Caco-2 (cell line): ENCODE results near the gene FGFR3. TPM values are rescaled to one million over a fixed set of nuclear protein-coding genes. Genes with fewer than 3 reads are reported as not detected.

Experiments
- BruUV-seq: library from RNA; stranded (reverse); fragments of 400-500 nt; replicated peaks from 2 replicates; lab custom pipeline; 2021; lab: Mats Ljungman, UMichigan
- CTCF ChIA-PET: fragments of 300-600 bp; sonication (Branson Sonifier 250); formaldehyde crosslinking; loops from one replicate; lab custom pipeline; 2022; ENCODE audit warnings: antibody characterized with exemption; lab: Charles Lee
- POLR2A ChIA-PET: fragments of 300-600 bp; sonication (Branson Sonifier 250); formaldehyde crosslinking; loops from one replicate; lab custom pipeline; 2022; ENCODE audit warnings: antibody characterized with exemption; lab: Charles Lee
- DNase-seq, 2 experiments: peaks; one replicate each; pipeline versions ENCODE4 v3.0.0 to v3.0.0-alpha.2; 2020 to 2022
- H3K27me3 ChIP-seq: replicated peaks from 2 replicates; pipeline ENCODE4 v1.6.0; 2011; ENCODE audit warnings: low read length; ENCODE audit not compliant: control insufficient read depth, insufficient read depth
- H3K36me3 ChIP-seq: 2 replicates; pipeline ENCODE4 v1.5.1; 2011; ENCODE audit warnings: low read length; ENCODE audit not compliant: control insufficient read depth, insufficient read depth
- H3K4me1 ChIP-seq: fragments of 250-450 bp; sonication (Bioruptor Pico); 2 replicates; pipeline ENCODE4 v1.5.1; 2020; ENCODE audit warnings: mild to moderate bottlenecking
- H3K4me3 ChIP-seq: 2 replicates; pipeline ENCODE4 v1.5.1; 2011; ENCODE audit warnings: low read depth, mild to moderate bottlenecking, control low read depth, low read length
- H3K9me3 ChIP-seq: fragments of 250-450 bp; sonication (Bioruptor Pico); 2 replicates; pipeline ENCODE4 v1.5.1; 2020; ENCODE audit warnings: mild to moderate bottlenecking, moderate library complexity
- H3K27ac Mint-ChIP-seq: one replicate; pipeline ENCODE4 v1.8.0; 2022; ENCODE audit warnings: mixed read lengths; ENCODE audit not compliant: unreplicated experiment
- H3K27me3 Mint-ChIP-seq: one replicate; pipeline ENCODE4 v1.8.0; 2022; ENCODE audit warnings: mixed read lengths; ENCODE audit not compliant: insufficient read depth, unreplicated experiment
- H3K36me3 Mint-ChIP-seq: one replicate; pipeline ENCODE4 v1.8.0; 2022; ENCODE audit warnings: mild to moderate bottlenecking, mixed read lengths; ENCODE audit not compliant: insufficient read depth, unreplicated experiment
- H3K4me1 Mint-ChIP-seq: one replicate; pipeline ENCODE4 v1.8.0; 2022; ENCODE audit warnings: low read depth, mixed read lengths; ENCODE audit not compliant: unreplicated experiment
- H3K4me3 Mint-ChIP-seq: one replicate; pipeline ENCODE4 v1.8.0; 2022; ENCODE audit warnings: mild to moderate bottlenecking, moderate library complexity, mixed read lengths; ENCODE audit not compliant: unreplicated experiment
- H3K9me3 Mint-ChIP-seq: one replicate; pipeline ENCODE4 v1.8.0; 2022; ENCODE audit warnings: mixed read lengths; ENCODE audit not compliant: unreplicated experiment
- intact Hi-C: fragments of 100-400 bp; cut with micrococcal nuclease; formaldehyde crosslinking; loops from one replicate; pipeline ENCODE4 v1.10.0; 2022; ENCODE audit not compliant: unreplicated experiment
- total RNA-seq: library from RNA; stranded (reverse); gene quantifications from 2 replicates; pipeline ENCODE4 v1.2.3, GENCODE V29; 2022
- TF ChIP-seq, protein P1 (sequence below), 2 experiments: fragments of 200-600 bp in 1 of 2; IDR thresholded peaks; 1 replicate in 1 of 2; 2 replicates in 1 of 2; pipeline versions ENCODE4 v1.5.1 to v1.8.0; 2011 to 2022; ENCODE audit warnings: antibody characterized with exemption in 1 of 2, control low read depth in 1 of 2, inconsistent platforms in 1 of 2, low read depth in 1 of 2, low read length in 1 of 2, mild to moderate bottlenecking in 1 of 2, moderate library complexity in 1 of 2; ENCODE audit not compliant: insufficient read depth in 1 of 2, severe bottlenecking in 1 of 2, unreplicated experiment in 1 of 2

FGFR3 gene
- total RNA-seq, 1 experiment from 2014 or later, result 132 TPM

DNA sequence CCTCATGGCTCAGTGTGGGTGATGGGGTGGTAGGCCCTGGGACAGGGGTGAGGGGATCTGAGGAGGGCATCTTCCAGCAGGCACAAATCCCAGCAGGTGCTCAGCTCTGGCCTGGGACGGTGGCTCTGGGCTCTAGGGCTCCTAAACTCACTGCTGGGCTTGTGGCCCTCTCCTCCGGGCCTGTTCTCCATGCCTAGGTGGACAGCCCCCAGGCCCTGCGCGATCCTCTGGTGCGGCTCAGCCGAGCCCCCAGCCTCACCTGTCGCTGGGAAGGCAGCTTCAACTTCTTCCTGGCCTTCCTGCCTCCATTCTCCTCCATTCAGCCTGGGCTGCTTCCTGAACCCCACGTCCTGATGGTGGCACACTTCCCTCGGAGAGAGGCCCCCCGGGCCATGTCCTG lies 19.3 kb upstream of the FGFR3 start:
- TF ChIP-seq, protein P1, sequence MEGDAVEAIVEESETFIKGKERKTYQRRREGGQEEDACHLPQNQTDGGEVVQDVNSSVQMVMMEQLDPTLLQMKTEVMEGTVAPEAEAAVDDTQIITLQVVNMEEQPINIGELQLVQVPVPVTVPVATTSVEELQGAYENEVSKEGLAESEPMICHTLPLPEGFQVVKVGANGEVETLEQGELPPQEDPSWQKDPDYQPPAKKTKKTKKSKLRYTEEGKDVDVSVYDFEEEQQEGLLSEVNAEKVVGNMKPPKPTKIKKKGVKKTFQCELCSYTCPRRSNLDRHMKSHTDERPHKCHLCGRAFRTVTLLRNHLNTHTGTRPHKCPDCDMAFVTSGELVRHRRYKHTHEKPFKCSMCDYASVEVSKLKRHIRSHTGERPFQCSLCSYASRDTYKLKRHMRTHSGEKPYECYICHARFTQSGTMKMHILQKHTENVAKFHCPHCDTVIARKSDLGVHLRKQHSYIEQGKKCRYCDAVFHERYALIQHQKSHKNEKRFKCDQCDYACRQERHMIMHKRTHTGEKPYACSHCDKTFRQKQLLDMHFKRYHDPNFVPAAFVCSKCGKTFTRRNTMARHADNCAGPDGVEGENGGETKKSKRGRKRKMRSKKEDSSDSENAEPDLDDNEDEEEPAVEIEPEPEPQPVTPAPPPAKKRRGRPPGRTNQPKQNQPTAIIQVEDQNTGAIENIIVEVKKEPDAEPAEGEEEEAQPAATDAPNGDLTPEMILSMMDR (IDR thresholded peaks at IDR 0.05; ENCODE audit: insufficient read depth in 1 of 2, low read depth in 1 of 2, low read length in 1 of 2, severe bottlenecking in 1 of 2, unreplicated experiment in 1 of 2), result no peak
- intact Hi-C loops, result no loop called here
- POLR2A ChIA-PET, result no interaction called here
- Histone ChIP-seq H3K36me3 (no peaks in the 10 kb centered on the region), H3K4me1 (peaks cover 44% of the 10 kb centered on the region), H3K27me3 (no peaks in the 10 kb centered on the region), H3K9me3 (no peaks in the 10 kb centered on the region), H3K4me3 (no peak overlapping the region)
- Mint-ChIP-seq H3K36me3 (peaks cover 2% of the 10 kb centered on the region), H3K4me3 (no peak overlapping the region), H3K4me1 (peaks cover under 1% of the 10 kb centered on the region), H3K27me3 (no peaks in the 10 kb centered on the region), H3K9me3 (no peaks in the 10 kb centered on the region), H3K27ac (no peak overlapping the region)
- no TSS peak for BruUV-seq
- CTCF ChIA-PET, result no interaction called here
- no peak for DNase-seq

DNA sequence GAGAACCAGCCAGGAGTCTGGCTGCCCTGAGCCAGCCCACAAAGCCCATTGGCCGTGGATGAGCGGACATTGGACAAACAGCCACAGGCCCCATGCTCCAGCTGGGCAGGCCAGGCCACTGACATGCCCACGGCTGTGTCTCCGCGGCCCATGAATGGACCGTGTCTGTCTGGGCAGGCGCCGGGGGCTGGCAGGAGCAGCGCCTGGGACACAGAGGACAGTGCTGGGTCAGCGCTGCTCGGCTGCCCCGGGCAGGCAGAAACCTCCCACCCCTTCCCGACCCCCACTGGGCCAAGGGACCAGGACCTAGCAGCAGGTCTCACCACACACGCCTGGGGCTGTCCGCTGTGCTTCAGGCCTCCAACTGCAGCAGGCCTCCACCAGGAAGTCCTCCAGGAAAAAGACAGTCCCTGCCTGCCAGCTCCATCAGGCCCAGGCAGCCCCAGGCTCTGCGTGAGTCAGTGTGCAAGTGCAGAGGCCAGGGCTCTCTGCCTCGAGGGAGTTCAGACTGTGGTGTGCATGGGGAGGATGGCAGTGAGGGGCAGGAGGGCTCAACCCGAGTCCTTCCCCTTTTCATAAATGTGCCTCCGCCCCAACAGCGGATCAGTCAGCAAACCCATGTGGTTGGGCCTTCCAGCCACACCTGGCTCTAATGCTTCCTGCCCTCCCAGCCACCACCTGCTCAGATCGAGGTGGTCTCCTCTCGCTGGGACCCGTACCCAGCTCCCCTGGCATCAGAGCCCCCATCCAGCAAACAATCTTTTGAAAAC lies 17.2 kb upstream of the FGFR3 start:
- peaks cover 4% of the 10 kb centered on the region for H3K36me3 Mint-ChIP-seq

DNA sequence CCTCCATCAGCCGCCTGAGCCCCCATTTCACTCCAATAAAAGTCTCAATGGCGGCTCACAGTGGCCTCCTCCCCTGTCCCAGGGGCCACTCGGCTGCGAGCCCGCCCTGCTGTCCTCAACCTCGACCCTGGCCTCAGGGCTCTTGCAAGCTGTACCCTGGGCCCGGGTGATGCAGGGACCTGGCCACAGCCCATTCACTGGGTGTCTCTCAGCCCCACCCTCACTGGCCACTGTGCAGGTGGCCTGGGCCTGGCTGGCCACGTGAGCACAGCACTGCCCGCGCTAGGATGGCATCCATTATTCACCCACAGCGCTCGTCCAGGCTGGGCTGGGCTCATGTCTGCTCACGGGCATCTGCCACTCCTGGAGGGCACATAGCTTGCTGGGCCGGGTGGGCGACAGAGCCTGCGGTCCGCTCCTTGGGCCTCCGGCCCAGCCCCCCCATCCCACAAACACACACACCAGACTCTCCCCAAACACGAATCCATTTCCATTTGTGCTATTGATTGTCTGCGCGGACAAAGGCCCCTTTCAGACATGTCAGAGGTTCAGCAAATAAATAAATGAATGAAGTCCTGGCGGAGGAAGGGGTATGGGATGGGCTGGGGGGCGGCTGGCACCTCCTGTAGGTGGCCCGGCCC lies 16.5 kb upstream of the FGFR3 start:
- peaks cover 28% of the 10 kb centered on the region for H3K4me1 ChIP-seq
- intact Hi-C loops, result no loop called here
- Mint-ChIP-seq H3K4me3 (no peak overlapping the region), H3K27ac (no peak overlapping the region), H3K27me3 (no peaks in the 10 kb centered on the region), H3K36me3 (peaks cover 4% of the 10 kb centered on the region), H3K9me3 (no peaks in the 10 kb centered on the region), H3K4me1 (no peaks in the 10 kb centered on the region)
- H3K27me3 ChIP-seq, result no peaks in the 10 kb centered on the region
- H3K36me3 ChIP-seq, result no peaks in the 10 kb centered on the region
- ChIA-PET CTCF (interaction anchor here (1.1 kb wide), 1 partner anchor 11 kb away, joined by 3 read pairs; no protein-coding TSS in a partner anchor), POLR2A (interaction anchor here (1.4 kb wide), 1 partner anchor 9 kb away, joined by 5 read pairs; no protein-coding TSS in a partner anchor)
- no peak for DNase-seq
- no TSS peak for BruUV-seq
- no peaks in the 10 kb centered on the region for H3K9me3 ChIP-seq
- no peak overlapping the region for H3K4me3 ChIP-seq
- TF ChIP-seq, protein P1 (IDR thresholded peaks at IDR 0.05; ENCODE audit: insufficient read depth in 1 of 2, low read depth in 1 of 2, low read length in 1 of 2, severe bottlenecking in 1 of 2, unreplicated experiment in 1 of 2), result no peak

More for the DNA sequence above, 17.2 kb upstream of the FGFR3 start:
- Mint-ChIP-seq H3K4me3 (no peak overlapping the region), H3K27me3 (no peaks in the 10 kb centered on the region), H3K4me1 (no peaks in the 10 kb centered on the region), H3K27ac (no peak overlapping the region), H3K9me3 (no peaks in the 10 kb centered on the region)
- no peaks in the 10 kb centered on the region for H3K9me3 ChIP-seq
- no TSS peak for BruUV-seq
- no peaks in the 10 kb centered on the region for H3K27me3 ChIP-seq
- peaks cover 35% of the 10 kb centered on the region for H3K4me1 ChIP-seq
- no peak overlapping the region for H3K4me3 ChIP-seq
- TF ChIP-seq, protein P1 (IDR thresholded peaks at IDR 0.05; ENCODE audit: insufficient read depth in 1 of 2, low read depth in 1 of 2, low read length in 1 of 2, severe bottlenecking in 1 of 2, unreplicated experiment in 1 of 2), result no peak
- DNase-seq, result no peak
- ChIA-PET POLR2A (no interaction called here), CTCF (no interaction called here)
- intact Hi-C loops, result no loop called here
- no peaks in the 10 kb centered on the region for H3K36me3 ChIP-seq
